8988T (cell line): ENCODE results near the gene ANAPC4.
A peak's percentile ranks its signal among the peaks of the same experiment; 100 is the strongest.
"Not testable (repeated sequence)": the region's sequence is repeated elsewhere in the genome, so short reads cannot be mapped to it uniquely, and the experiment has no call there.

ENCODE experiments used
- DNase-seq: peaks from one replicate; pipeline ENCODE4 v3.0.0; 2011

ANAPC4 gene, protein sequence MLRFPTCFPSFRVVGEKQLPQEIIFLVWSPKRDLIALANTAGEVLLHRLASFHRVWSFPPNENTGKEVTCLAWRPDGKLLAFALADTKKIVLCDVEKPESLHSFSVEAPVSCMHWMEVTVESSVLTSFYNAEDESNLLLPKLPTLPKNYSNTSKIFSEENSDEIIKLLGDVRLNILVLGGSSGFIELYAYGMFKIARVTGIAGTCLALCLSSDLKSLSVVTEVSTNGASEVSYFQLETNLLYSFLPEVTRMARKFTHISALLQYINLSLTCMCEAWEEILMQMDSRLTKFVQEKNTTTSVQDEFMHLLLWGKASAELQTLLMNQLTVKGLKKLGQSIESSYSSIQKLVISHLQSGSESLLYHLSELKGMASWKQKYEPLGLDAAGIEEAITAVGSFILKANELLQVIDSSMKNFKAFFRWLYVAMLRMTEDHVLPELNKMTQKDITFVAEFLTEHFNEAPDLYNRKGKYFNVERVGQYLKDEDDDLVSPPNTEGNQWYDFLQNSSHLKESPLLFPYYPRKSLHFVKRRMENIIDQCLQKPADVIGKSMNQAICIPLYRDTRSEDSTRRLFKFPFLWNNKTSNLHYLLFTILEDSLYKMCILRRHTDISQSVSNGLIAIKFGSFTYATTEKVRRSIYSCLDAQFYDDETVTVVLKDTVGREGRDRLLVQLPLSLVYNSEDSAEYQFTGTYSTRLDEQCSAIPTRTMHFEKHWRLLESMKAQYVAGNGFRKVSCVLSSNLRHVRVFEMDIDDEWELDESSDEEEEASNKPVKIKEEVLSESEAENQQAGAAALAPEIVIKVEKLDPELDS

DNA sequence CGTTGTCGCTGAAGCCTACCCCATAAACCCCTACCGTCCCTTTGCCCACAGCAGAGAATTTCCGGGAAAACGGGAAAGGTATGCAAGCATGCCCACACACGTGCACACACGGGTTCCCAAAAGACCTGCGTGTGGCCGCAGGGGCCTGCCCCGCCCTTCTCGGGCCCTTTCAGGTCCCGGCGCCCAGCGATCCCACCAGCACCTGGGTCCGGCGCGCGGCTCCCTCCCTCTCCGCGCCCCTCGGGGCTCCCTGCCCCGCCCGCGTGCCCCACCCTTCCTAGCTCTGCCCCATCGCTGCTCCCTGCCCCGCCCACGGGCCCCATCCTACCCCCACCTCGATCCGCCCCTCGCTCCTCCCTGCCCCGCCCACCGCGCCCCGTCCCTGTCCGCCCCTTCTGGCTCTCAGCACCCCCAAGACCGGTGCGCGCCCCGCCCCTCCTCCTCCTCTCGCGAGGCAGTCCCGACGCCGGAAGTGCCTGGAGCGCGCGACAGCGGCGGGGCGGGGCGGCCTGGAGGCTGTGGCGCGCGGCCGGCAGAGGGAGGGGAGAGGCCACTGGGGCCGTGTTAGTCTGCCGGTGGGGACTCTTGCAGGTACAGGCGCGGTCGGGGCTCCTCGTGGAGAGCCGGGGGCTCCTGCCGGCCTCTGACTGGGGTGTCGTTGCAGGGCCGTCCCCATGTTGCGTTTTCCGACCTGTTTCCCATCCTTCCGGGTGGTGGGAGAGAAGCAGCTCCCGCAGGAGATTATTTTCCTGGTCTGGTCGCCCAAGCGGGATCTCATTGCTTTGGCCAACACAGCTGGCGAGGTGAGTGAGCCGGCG, at the start of gene ANAPC4:
Gene ANAPC4, plus strand, starts transcription at position 510 of the 818 bp plus-strand sequence. Its CDS starts 165 bp downstream, at position 675.
- DNase-seq: peak; percentile 77

DNA sequence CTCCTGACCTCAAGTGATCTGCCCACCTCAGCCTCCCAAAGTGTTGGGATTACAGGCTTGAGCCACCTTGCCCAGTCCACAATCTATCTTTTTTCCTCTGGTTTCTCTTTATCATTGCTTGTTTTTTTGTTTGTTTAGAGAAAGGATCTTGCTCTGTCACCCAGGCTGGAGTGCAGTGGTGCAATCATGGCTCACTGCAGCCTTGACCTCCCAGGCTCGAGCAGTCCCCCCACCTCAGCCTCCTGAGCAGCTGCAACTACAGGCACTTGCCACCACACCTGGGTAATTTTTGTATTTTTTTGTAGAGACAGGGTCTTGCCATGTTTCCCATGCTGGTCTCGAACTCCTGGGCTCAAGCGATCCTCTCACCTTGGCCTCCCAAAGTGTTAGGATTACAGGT, 48.6 kb upstream of the ANAPC4 start:
- not testable (repeated sequence) for DNase-seq

DNA sequence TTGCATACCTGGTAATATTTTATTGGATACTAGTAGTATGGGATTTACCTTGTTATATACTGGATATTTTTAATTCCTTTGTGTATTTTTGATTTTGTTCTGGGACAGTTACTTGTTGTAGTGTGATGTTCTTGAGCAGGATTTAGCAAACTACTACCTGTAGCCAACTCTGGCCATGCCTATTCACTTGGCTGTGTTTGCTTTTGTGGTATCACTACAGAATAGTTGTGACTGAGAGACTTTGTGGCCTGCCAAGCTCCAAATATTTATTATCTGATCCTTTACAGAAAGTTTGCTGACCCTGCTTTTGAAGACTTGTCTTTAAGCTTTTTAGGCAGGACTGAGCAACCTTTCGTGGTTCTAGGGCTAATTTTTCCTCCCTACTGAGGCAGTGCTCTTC, 46.7 kb upstream of the ANAPC4 start:
- DNase-seq: no peak

DNA sequence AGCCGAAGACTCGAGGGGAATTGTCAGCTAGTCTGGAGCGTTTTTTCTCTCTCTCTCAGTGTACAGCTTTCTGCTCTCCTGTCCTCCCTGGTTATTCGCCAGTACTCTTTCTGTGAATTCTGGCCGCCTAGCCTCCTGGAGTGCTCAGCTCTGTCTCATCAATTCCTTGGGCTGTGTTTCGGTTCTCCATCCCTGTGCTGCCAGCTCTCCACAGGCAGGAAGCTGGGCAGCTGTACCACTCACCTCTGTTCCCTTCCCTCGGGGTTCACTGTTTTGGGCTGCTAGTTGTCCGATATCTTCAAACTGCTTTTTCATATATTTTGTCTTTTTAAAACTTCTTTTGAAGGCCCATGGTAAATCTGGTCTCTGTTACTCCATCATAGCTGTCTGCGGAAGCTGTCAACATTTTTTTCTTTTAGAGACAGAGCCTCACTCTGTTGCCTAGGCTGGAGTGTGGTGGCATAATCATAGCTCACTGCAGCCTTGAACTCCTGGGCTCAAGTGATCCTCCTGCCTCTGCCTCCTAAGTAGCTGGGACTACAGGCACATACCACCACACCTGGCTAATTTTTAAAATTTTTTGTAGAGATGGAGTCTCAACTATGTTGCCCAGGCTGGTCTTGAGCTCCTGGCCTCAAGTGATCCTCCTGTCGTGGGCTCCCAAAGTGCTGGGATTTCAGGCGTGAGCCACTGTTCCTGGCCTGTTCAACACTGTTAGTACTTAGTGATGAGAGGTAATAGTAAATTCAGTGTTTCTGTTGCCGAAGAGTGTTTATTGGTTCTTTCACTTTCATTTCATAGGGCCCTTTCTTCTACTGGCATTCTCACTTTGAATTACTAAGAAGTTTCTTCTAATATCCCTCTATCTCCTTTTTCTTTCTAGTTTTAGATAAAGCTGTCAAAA, 45.9 kb upstream of the ANAPC4 start:
- no peak for DNase-seq

DNA sequence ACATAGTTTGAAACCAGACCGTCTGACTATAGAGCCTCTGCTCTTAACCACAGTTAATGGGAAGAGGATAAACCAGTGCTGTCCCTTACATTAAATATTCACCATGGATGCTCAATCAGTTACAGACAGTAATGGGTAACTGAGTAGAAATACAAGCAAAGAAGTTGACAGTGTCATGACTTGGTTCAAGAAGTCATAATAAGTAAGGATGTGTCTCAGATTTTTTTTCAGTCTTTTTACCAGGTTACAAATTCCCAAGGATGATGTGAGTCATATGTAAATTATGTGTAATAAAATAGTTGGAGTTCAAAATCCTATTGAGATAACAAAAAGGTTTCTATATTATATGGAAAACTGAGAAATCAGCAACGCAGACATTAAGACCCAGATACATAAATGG, 33.4 kb upstream of the ANAPC4 start:
- DNase-seq: no peak

DNA sequence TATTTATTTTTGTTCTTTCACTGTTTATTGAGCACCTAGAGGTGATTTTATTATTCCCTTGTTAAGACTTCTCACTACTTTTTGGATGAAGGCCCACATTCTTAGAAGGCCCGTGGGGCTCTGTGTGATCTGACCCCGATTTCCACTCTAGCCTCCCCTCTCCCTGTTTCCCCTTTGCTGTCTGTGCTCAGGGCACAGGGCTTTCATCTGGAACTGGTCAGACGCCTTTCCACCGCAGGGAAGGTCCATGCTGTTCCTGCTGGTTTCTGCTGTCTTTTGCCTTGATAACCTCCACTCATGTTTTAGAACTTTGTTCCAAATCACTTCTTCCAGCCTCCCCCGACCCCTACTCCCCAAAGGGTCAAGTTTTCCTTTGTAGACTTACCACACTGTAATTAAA, 31.3 kb upstream of the ANAPC4 start:
- no peak for DNase-seq

DNA sequence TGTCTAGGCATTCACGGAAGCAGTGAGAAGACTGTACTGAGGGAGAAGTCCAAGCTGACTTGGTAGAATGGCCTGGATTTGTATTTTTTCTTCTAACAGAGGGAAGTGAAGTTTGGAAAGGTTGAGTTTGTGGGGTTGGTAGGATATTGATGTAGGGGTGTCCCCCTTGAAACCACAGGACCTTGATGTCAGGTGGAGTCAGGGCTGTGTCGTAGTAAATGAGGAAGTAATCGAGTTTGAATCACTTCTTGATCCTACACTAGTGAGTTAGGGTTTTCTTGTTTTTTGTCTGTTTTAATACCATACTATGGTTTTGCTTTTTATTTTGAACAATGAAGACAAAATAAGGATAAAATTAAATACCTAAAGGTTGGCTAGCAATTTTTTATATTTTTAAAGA, 30.1 kb upstream of the ANAPC4 start:
- DNase-seq: no peak

DNA sequence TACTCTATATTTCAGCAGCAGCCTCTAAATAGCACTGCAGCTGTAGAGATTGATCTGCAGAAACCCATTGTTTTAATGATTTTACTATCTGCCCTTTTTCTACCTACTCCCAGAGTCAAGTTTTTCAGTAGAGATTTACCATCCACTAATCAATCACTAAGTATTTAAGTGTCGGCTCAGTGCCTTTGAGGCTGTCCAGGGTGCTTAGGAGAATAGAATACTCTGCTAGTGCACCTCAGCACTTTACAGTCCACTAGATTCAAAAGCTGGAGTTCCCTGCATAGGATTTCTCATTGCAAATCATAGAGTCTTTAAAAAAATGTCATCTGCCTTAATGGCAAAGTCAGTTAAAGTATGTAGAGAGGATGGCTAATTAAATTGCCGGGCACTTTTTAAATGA, 29.6 kb upstream of the ANAPC4 start:
- DNase-seq: no peak

DNA sequence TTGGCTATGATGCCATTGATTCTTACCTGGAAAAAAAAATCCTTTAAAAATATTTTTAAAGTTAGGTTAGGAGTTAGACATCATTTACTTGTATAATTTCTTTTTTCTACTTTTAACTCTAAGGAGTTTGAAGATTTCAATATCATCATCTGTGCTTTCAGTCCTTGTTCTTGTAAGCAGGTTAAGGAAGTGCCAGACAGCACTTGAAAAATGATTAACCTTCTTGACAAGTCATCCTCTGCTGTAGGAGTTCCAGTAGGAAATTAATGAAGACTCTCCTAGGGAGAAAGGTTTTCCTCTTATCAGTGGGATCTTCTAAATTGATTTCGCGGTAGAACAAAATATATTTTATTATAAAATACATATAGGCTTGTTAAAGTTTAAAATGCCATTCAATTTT, 29.1 kb upstream of the ANAPC4 start:
- no peak for DNase-seq

DNA sequence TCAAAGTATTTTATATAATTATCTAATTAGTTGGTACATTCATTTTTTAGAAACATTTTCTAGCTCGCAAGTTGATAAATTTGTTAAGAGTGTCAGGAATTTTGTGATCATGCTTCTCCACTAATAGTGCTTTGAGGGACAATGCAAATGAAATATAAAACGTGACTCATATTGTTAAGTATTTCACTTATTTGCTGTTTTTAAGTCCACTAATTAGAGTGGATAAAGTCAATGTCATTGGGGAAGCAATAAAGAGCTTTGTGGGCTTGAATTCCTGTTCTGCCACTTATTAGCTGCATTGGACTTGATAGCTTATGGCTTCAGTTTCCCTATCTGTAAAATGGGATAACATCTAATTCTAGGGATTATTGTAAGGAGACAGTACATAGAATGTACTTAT, 26.5 kb upstream of the ANAPC4 start:
- no peak for DNase-seq

DNA sequence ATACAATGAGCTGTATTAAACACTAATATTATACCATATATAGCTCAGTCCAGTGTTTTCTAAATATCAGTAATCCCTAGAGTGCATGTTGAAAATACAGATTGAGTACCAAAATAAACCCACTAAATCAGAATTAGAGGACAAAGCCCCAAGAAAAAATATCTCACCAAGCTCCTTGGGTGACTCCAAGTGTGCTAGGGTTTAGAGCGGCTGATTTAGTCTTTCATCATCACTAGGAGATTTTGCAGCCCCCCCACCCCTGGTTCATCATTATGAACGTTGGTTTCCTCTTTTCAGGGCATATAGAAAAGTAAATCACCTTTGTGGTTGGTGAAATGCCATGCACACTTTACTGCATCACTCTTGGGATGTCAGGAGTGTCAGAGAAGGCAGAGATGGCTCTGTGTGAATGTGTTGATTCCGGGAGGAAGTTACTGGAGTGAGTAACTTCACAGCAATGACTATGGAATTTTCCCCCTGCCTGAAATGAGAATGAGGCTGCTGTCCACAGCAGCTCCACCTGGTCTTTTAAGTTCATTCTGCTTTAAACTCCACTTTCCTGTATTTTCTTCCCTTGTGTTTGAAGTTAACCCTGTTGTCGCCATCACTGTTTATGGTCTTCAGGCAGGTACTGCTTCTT, 25.2 kb upstream of the ANAPC4 start:
- DNase-seq: no peak

DNA sequence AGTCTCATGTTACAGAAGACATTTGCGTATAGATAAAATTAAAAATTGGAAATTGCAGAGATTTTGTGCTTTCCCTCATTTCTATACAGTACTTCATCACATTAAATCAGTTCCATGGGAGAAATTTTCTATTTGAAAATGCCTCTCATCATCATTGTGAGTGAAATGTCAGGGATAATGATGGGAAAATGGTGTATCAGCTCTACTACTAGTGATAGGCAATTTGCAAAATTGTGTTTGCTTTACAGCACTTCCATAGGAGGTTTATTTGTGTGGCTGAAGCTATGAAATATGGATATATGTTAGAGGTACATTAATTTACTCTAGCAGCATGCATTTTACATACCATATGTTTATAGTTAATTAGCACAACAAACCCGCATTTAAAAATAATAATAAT, 21.0 kb upstream of the ANAPC4 start:
- no peak for DNase-seq

DNA sequence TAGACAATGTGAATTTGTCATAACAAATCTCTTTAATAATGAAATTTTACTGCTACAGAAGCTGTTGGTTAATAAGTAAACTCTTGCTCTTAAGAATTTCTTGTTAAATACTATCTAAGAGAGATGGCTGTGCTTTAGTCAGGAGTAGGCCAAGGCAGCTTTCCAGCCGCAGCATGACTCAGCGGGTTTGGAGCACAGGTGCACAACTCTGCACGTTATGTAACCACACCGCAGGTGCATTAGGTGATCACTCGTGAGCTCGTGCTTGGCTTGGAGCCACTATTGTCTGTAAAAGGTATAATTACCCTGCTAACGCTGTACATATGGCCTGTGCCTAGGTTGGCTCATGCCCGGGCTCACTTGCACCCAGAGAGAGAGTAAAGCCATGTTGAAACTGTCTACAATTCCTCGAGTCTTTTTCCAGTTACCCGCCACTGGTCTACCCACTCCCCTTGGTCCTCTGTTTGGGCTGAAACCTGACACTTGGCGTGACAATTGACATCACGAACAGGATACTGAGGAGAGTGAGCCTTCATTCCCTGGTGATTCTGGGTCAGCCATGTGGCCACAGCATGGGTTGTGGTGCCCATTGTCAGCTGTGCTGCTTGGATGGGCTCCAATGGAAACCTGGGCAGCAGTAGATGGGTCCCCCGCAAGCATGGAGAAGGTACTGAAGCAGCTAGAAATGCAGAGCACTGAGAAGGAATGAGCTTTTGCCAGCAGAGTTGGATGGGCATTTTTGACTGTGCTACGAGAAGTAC, 18.4 kb upstream of the ANAPC4 start:
- no peak for DNase-seq

DNA sequence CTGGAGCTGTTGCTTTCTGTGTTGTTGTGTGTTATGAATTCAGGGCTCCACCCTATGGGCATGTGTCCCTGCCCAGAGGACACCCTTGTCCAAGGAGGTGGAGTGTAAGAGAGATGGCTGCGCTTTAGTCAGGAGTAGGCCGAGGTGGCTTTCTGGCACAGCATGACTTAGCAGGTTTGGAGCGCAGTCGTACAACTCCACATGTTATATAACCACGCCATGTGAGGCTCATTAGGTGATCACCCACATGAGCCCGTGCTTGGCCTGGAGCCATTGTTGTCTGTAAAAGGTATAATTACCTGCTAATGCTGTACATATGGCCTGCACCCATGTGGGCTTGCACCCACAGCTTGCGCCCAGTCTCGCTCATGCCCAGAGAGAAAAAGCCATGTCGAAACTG, 15.8 kb upstream of the ANAPC4 start:
- no peak for DNase-seq

DNA sequence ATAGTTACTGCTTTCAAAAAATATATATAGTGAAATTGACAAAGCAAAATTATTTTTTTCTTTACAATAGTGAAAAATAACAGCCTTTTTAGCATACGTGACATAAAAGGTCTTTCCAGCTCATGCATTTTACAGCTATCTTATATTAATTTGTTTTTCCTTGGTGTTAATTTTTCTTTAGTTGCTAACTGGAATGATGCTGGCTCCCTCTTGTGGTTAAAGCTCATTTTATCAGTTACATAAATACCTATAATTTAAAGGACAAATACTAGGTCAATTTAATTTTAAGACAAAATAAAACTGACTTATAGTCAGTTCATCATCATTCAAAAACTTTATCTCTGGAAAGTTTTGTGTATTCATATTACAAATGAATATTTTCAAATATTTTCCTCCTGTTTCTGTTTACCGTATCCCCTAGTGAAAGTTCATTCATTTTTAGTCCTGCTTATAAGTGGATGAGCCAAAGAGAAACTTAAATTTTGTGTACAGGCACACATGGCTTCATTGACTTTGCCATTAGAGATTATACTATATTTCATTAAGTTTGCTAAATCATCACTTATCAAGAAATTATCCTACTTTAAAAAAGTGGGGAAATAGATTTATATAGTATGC, 9.9 kb upstream of the ANAPC4 start:
- DNase-seq: no peak

DNA sequence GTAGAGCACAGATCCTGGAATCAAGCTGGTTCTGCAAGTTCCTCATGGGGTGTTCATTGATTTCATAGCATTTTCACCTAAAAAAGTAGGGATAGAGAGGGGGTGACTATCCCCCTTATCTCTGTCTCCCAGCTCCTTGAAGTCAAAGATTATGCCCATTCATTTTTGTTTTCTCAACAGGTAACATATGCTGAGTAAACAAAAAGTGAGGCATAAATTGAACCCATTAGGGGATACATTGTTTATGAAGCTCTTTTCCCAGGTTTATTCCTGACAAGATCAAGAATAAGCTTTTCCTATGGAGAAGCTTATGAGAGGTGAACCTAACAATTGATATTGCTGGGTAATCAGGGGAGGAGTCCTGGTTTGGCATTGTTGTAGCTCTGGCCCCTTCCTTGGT, 9.2 kb upstream of the ANAPC4 start:
- no peak for DNase-seq

DNA sequence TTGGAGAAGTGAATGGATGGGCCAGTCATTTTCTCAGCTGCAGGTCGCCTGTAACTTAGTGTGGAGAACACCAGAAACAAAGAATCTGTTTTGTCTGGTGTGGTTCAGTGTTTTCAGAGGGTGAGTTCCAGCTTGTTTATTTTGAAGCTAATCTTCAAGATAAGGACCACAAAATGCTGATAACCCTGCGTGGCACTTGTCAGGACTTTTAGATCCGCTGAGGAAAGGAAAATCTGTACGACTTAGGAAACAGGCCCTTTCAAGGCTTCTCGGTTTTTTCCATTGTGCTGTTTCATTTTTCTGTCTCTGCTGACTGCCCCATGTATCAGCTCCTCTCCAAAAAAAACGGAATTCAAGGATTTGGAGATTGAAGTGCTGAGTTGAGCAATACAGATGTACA, 8.7 kb upstream of the ANAPC4 start:
- DNase-seq: no peak

DNA sequence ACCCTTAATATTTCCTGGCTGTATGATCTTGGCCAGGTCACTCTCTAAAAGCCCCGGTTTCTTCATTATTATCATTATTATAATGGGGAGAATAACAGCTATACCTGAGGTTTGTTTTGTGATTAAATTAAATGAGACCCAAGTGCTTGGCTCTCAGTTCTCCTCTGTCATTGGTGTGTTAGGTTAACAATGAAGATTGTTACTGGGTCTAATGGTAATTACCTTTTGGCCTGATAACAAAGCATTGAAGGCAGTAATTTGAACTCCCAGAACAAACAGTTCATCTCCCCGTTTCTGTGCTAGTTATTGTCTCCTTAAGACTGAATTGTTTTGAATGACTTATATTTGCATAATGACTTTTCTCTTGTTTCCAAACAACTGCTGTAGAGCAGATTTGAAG, 6.8 kb upstream of the ANAPC4 start:
- DNase-seq: no peak

DNA sequence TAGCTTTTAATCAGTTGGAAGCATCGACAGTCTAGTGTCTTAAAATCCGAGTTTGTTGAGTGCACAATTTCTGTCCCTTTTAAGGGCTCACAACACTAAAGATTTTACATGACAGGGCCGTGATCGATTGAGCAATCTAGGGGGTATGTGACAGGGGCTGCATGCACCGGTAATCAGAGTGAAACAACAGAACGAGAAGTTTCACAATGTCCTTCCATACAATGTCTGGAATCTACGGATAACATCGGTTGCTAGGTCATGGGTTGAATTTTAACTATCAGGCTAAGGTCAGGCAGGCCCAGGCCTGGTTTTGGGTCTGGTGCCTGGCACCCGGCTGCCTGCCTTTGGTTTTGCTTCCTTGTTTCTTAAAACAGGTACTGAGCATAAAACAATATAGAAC, 4.5 kb upstream of the ANAPC4 start:
- not testable (repeated sequence) for DNase-seq
